ENCODE results near the gene CAMSAP3. TPM values are rescaled to one million over a fixed set of nuclear protein-coding genes. Genes with fewer than 3 reads are reported as not detected.

Gene CAMSAP3
- total and polyA plus RNA-seq, 10 of the 15 experiments (the other 5 are each of a cell fraction or from before 2014, with no cell fraction given), result 0.03 to 6.3 (median 0.72) TPM

DNA sequence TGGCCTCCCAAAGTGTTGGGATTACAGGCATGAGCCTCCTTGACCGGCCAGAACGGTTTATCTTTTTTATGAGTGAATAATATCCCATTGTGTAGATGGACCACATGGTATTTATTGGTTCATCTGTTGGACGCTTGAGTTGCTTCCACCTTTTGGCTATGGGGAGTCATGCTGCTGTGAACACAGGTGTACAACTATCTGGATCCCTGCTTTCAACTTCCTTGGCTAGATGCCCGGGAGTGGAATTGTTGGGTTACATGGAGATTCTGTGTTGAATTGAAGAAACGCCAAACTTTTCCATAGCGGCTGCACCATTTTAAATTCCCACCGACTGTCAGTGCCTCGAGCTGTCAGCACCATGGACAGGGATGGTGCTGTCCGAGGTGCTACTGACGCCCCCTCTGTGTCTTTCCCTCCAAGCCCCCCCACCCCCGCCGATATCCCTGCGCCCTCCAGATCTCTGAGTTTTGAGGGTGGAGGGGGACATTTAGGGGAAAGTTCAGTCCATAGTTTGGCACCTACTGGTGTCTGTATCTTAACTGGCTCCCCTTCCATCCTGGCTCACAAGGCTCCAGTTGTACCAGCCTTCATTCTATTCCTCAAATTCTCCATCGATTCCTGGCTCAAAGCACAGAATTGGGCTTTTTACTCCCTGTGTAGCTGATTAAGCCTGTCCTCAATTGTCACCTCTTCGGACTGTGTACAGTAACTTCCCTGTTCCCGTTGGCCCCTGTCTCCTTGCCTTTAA, 32.8 kb upstream of the CAMSAP3 start:
- Histone ChIP-seq H3K27ac (ENCODE audit: control insufficient read depth, insufficient read depth) (no peak overlapping the region), H3K4me1 (ENCODE audit: control insufficient read depth, insufficient read depth, low read length) (no peaks in the 10 kb centered on the region), H3K36me3 (ENCODE audit: control insufficient read depth in 2 of 2, insufficient read depth in 2 of 2, low read length in 1 of 2) (peaks cover 0 to 7% of the 10 kb centered on the region in 2 experiments; a peak in 2 of 4 replicates), H2AFZ (ENCODE audit: control insufficient read depth, low read depth, low read length) (no peak overlapping the region), H3K9ac (ENCODE audit: control insufficient read depth, insufficient read depth, low read length) (no peak overlapping the region), H3K4me2 (ENCODE audit: control insufficient read depth, insufficient read depth) (no peak overlapping the region), H4K20me1 (ENCODE audit: control insufficient read depth, insufficient read depth) (no peaks in the 10 kb centered on the region), H3K79me2 (ENCODE audit: control insufficient read depth, insufficient read depth, low read length) (no peaks in the 10 kb centered on the region), H3K27me3 (replicated peaks in 1 of 2; ENCODE audit: control insufficient read depth in 2 of 2, insufficient read depth in 2 of 2, low read length in 1 of 2) (no peaks in the 10 kb centered on the region), H3K9me3 (replicated peaks; ENCODE audit: control insufficient read depth, insufficient read depth, low read length) (no peaks in the 10 kb centered on the region; the same call in 2 of the 3 replicates), H3K4me3 (no peak overlapping the region)
- intact Hi-C loops (cut with micrococcal nuclease; ENCODE audit: unreplicated experiment) (no loop called here), in situ Hi-C loops (cut with MboI) (no loop called here)
- DNase-seq (ENCODE audit: low read depth, low spot score), result no peak
- no peak for FAIRE-seq
- WGBS (ENCODE audit: insufficient coverage, insufficient replicate concordance, low lambda C conversion rate, missing lambda C conversion rate), result 68% methylated on average over 15 of the region's 16 CpGs
- RAD21 ChIA-PET (ENCODE audit: unreplicated experiment), result no interaction called here
- CTCF ChIA-PET, result interaction anchor here (0.6 kb wide), 2 partner anchors 237 to 256 kb away, joined by 3 read pairs; no protein-coding TSS in a partner anchor
- ATAC-seq, result no peak
- POLR2A ChIA-PET, result no interaction called here
- no TSS peak for BruUV-seq (replicated peaks)
- SMC1A ChIA-PET (ENCODE audit: uncharacterized antibody, unreplicated experiment), result interaction anchor here (0.6 kb wide), 1 partner anchor 237 kb away, joined by 4 read pairs; no protein-coding TSS in a partner anchor
- TF ChIP-seq JUNB (IDR thresholded peaks at IDR 0.05) (no peak), RCOR1 (conservative IDR thresholded peaks at IDR 0.05; ENCODE audit: low read depth, low read length) (0 out of 2 replicates have a peak, but pooled peaks have one; percentile 69), FOS (IDR thresholded peaks at IDR 0.05; ENCODE audit: borderline replicate concordance, extremely low read depth, insufficient read length) (no peak), SREBF1 (IDR thresholded peaks at IDR 0.05; ENCODE audit: low read length) (peak; percentile 92), SIN3A (IDR thresholded peaks at IDR 0.05; ENCODE audit: low read depth, low read length) (0 out of 2 replicates have a peak, but pooled peaks have one; percentile 47)
- TF ChIP-seq, protein P1, sequence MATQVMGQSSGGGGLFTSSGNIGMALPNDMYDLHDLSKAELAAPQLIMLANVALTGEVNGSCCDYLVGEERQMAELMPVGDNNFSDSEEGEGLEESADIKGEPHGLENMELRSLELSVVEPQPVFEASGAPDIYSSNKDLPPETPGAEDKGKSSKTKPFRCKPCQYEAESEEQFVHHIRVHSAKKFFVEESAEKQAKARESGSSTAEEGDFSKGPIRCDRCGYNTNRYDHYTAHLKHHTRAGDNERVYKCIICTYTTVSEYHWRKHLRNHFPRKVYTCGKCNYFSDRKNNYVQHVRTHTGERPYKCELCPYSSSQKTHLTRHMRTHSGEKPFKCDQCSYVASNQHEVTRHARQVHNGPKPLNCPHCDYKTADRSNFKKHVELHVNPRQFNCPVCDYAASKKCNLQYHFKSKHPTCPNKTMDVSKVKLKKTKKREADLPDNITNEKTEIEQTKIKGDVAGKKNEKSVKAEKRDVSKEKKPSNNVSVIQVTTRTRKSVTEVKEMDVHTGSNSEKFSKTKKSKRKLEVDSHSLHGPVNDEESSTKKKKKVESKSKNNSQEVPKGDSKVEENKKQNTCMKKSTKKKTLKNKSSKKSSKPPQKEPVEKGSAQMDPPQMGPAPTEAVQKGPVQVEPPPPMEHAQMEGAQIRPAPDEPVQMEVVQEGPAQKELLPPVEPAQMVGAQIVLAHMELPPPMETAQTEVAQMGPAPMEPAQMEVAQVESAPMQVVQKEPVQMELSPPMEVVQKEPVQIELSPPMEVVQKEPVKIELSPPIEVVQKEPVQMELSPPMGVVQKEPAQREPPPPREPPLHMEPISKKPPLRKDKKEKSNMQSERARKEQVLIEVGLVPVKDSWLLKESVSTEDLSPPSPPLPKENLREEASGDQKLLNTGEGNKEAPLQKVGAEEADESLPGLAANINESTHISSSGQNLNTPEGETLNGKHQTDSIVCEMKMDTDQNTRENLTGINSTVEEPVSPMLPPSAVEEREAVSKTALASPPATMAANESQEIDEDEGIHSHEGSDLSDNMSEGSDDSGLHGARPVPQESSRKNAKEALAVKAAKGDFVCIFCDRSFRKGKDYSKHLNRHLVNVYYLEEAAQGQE (IDR thresholded peaks at IDR 0.05; ENCODE audit: low read depth, low read length), result peak; percentile 96
- TF ChIP-seq, protein P2, sequence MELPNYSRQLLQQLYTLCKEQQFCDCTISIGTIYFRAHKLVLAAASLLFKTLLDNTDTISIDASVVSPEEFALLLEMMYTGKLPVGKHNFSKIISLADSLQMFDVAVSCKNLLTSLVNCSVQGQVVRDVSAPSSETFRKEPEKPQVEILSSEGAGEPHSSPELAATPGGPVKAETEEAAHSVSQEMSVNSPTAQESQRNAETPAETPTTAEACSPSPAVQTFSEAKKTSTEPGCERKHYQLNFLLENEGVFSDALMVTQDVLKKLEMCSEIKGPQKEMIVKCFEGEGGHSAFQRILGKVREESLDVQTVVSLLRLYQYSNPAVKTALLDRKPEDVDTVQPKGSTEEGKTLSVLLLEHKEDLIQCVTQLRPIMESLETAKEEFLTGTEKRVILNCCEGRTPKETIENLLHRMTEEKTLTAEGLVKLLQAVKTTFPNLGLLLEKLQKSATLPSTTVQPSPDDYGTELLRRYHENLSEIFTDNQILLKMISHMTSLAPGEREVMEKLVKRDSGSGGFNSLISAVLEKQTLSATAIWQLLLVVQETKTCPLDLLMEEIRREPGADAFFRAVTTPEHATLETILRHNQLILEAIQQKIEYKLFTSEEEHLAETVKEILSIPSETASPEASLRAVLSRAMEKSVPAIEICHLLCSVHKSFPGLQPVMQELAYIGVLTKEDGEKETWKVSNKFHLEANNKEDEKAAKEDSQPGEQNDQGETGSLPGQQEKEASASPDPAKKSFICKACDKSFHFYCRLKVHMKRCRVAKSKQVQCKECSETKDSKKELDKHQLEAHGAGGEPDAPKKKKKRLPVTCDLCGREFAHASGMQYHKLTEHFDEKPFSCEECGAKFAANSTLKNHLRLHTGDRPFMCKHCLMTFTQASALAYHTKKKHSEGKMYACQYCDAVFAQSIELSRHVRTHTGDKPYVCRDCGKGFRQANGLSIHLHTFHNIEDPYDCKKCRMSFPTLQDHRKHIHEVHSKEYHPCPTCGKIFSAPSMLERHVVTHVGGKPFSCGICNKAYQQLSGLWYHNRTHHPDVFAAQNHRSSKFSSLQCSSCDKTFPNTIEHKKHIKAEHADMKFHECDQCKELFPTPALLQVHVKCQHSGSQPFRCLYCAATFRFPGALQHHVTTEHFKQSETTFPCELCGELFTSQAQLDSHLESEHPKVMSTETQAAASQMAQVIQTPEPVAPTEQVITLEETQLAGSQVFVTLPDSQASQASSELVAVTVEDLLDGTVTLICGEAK (IDR thresholded peaks at IDR 0.05; ENCODE audit: borderline replicate concordance), result peak; percentile 78
